Activated CD8-positive, alpha-beta memory T cell treated with anti-CD3 and anti-CD28 coated beads, Interleukin-2, amount 50 U/mL, for 4 hours (primary cell): ENCODE data around the gene EYA2.
"Not testable (repeated sequence)": the region's sequence is repeated elsewhere in the genome, so short reads cannot be mapped to it uniquely, and the experiment has no call there.

Experiments
- DNase-seq: peaks from one replicate; pipeline ENCODE4 v3.0.0-alpha.2; 2020

Gene EYA2

GRCh38 chr20:46959821-46960220 is 65.2 kb downstream of the EYA2 start:
- no peak for DNase-seq

GRCh38 chr20:46960536-46960935 is 65.9 kb downstream of the EYA2 start:
- no peak for DNase-seq

DNA sequence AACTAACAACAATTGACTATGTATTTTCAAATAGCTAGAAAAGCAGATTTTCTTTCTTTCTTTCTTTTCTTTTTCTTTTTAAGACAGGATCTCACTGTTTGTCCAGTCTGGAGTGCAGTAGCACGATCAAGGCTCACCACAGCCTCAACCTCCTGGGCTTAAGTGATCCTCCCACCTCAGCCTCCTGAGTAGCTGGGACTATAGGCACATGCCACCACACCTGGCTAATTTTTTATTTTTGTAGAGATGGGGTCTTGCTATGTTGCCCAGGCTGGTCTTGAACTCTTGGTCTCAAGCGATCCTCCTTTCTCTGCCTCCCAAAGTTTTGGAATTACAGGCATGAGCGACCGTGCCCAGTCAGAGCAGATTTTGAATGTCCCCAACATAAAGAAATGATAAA is 67.3 kb downstream of the EYA2 start:
- DNase-seq: not testable (repeated sequence)

GRCh38 chr20:46962452-46963195 is 68.0 kb downstream of the EYA2 start:
- no peak for DNase-seq

- no peak for DNase-seq
Observed at GRCh38 chr20:46963196-46963529, 68.5 kb downstream of the EYA2 start.

GRCh38 chr20:46963758-46964617 is 69.3 kb downstream of the EYA2 start:
- DNase-seq: no peak

DNA sequence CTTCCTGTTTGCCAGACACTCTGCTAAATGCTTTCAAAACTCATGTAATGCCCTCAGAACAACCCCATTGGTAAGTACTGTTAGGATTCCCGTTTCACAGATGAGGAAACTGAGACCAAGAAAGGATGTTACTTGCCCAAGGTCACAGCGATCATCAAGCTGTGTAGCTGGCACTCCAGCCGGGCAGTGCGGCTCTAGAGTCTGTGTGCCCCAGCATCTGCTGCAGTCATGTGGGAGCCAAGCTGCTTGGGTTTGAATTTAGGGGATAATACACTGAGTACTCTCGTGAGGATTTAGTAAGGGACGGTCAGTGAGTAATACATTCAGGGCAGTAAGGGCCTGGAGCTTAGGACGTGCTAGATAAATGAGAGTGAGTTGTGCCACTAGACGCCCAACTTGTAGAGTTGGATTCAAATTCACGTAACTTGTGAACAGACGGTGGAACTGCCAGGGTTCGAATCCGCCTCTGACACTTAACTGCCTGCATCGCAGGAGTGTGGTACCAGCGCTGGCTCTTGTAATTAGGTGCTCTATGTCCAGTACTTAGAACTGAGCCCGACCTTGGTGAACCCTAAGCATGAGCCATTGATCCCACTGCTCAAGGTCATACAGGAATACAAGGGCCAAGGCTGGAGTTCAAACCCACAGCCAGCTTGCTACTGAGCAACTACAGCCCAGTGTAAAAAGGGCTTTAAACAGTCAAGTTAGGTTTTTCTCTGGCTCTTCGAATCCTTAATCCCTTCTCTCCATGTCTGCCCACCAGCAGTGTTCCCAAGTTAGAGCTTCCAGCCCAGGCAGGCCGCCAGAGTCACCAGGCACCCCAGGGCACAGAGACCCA is 70.2 kb downstream of the EYA2 start:
- DNase-seq: no peak

- DNase-seq: no peak
Observed at GRCh38 chr20:46965477-46965876, 70.8 kb downstream of the EYA2 start.

- DNase-seq: no peak
Observed at GRCh38 chr20:46967646-46968045, 73.0 kb downstream of the EYA2 start.

DNA sequence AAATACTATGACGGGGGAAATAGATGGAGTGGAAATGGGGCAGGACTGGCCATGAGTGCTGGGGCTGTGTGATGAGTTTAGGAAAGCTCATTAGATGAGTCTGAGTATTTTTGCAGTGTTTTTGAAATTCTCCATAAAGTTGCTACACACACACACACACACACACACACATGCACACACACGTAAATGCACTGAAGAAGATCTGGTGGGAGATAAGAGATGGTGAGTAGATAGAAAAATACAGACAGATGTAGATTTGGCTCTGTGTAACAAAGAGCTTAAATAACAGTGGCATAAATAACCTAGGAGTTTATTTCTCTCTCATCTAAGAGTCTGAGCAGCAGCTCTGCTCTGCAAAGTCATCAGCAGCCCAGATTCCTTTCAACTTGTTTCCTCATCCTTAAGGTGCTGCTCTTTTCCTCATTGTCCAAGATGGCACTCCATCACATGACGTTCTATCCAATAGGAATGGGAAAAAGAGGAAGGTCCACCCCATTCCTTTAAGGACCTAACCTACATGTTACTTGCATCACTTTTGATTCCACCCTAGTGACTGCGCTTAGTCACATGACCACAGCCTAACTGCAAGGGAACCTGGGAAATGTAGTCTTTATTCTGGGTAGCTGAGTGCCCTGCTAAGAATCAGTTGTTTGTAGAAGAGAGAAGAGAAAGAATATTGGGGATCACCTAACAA is 76.4 kb downstream of the EYA2 start:
- DNase-seq: no peak

GRCh38 chr20:46973766-46974165 is 79.1 kb downstream of the EYA2 start:
- no peak for DNase-seq

DNA sequence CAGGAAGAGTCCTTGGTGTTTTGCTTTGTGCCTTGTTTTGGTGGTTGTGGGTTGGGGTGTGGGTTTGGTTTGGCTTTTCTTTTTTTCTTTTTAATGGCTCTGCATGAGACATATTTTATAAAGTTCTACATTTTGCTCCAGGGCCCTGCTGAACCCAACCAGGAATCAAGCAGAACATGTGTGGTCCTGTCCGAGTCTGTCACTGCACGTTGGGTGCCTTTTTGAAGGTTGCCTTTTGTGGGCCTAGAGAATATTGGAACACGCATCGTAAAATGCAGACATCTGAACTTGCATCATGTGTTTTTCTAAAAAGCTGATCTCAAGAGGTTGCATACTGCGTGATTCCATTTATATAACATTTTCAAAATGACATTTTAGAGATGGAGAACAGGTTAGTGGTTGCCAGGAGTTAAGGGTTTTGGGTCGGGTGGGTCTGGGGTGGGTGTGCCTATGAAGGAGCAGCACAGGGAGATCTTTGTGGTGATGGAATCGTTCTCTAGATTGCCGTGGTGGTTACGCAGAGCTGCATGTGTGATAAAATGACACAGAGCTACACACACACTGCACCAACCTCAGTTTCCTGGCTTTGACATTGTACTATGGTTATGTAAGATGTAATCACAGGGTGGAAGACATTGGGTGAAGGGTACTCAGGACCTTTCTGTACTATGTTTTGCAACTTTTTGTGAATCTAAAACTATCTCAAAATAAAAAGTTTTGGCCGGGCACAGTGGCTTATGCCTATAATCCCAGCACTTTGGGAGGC is 80.2 kb downstream of the EYA2 start:
- no peak for DNase-seq

DNA sequence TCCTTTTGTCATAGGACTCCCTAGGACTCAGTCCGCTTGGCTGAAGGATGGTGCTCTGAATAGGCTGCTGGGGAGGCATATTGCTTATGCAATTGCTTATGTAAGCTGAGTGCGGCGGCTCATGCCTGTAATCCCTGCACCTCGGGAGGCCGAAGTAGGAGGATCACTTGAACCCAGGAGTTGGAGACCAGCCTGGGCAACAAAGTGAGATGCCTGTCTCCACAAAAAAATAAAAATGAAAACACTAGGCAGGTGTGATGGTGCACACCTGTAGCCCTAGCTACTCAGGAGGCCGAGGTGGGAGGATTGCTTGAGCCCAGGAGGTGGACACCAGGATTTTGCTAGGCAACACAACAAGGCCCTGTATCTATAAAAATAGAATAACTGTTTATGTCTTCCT is 81.3 kb downstream of the EYA2 start:
- no peak for DNase-seq

- no peak for DNase-seq
Observed at GRCh38 chr20:46977204-46977603, 82.6 kb downstream of the EYA2 start.

GRCh38 chr20:46977909-46978588 is 83.4 kb downstream of the EYA2 start:
- no peak for DNase-seq

GRCh38 chr20:46978951-46979491 is 84.4 kb downstream of the EYA2 start:
- DNase-seq: no peak

GRCh38 chr20:46979603-46980241 is 85.1 kb downstream of the EYA2 start:
- DNase-seq: no peak

DNA sequence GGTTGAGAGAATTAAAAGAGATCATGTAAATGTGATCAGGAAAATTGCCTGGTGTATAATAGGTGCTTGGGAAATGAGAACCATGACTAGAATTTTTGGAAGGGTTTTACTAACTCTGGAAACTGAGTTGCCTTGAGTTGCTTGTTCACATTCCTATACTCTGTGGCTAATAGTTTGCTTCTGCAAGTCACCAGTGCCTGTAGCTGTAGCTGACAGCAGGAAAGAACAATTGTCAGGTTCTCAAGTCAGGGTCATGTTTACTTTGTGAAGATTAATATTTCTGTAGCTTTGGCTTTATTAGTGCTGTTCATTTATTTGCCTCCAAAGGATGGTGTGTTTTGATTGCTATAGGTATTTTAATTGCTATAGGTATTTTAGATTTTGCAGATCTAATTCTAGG is 86.5 kb downstream of the EYA2 start:
- no peak for DNase-seq

DNA sequence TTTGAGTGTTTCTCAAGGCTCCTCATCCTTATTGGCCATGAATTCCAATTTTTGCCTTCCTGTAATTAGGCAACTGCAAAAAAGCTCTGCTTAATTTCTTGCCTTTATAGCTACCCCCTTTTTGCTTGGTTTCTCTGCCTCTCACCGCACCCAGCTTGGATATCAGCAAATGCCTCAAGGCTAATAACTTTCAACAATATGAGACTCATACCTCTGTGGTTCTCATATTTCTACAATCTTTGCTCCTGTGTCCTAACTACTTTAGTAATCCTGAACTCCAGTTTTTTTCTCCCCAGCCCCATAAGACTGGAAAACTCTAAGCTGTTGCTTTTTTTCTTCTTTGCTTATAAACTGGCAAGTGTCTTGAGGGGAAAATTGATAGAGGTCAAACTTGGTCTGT is 88.8 kb downstream of the EYA2 start:
- DNase-seq: no peak

GRCh38 chr20:46984405-46984804 is 89.8 kb downstream of the EYA2 start:
- DNase-seq: no peak

DNA sequence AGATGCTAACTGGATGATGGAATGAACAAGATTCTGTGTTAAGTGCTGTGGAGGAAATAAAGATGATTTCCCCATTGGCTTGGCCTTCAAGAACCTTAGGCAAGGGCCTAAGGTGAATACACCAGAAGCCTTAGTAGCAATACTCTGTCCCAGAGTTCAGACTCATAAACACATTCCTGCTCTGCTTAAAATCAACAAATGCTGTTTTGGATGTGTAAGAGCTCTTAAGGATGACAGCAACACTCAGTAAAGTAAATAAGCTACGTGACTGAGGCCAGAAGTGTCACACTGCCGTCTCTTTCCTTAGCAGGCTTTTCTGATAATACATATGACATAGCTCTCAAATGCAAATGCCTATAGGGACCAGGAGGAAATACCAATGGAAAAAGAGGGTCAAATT is 90.6 kb downstream of the EYA2 start:
- DNase-seq: no peak
